ENCODE data around the gene DPH7.
"Not testable (repeated sequence)": the region's sequence is repeated elsewhere in the genome, so short reads cannot be mapped to it uniquely, and the experiment has no call there.

Gene DPH7

GRCh38 chr9:137519553-137519952 is 59.2 kb downstream of the DPH7 start:
- no peak for TF ChIP-seq Cebpa-rat (IDR thresholded peaks at IDR 0.05)
- no peak overlapping the region for H3K9ac ChIP-seq
- peak overlapping the region in 6 of 11 experiments; percentile 9 to 47 (median 29); a peak in 6 of 22 replicates for H3K4me2 ChIP-seq
- H3K9me3 ChIP-seq (replicated peaks in 1 of 11), result peaks cover 0 to 9% (median 0%) of the 10 kb centered on the region in 11 experiments; a peak in 1 of 22 replicates
- no peak overlapping the region for H3K4me3 ChIP-seq
- H3K4me1 ChIP-seq, result peaks cover 6 to 31% (median 20%) of the 10 kb centered on the region in 10 experiments; a peak in 18 of 20 replicates
- no peaks in the 10 kb centered on the region for H3K27me3 ChIP-seq
- H4K20me1 ChIP-seq, result no peaks in the 10 kb centered on the region
- H3K27ac ChIP-seq, result no peak overlapping the region
- peaks cover 0 to 29% (median 6%) of the 10 kb centered on the region in 11 experiments; a peak in 9 of 22 replicates for H3K36me3 ChIP-seq

- H3K36me3 ChIP-seq, result peaks cover 0 to 29% (median 6%) of the 10 kb centered on the region in 11 experiments; a peak in 9 of 22 replicates
- not testable (repeated sequence) for H3K27ac ChIP-seq; H3K9me3 ChIP-seq (replicated peaks in 1 of 11); H3K27me3 ChIP-seq; H3K4me3 ChIP-seq; H3K9ac ChIP-seq; H4K20me1 ChIP-seq
- H3K4me1 ChIP-seq, result peaks cover 6 to 38% (median 26%) of the 10 kb centered on the region in 10 experiments; a peak in 18 of 20 replicates
- H3K4me2 ChIP-seq, result peak overlapping the region in 8 of 11 experiments; percentile 9 to 47 (median 27); a peak in 9 of 22 replicates
These were observed 59.9 kb downstream of the DPH7 start for GRCh38 chr9:137518661-137519459.

- H3K9me3 ChIP-seq (replicated peaks in 1 of 11), result 0 out of 22 replicates have a peak, but pooled peaks cover 0 to under 1% (median 0%) of the 10 kb centered on the region in 11 experiments
- peaks cover 6 to 49% (median 36%) of the 10 kb centered on the region in 10 experiments; a peak in 18 of 20 replicates for H3K4me1 ChIP-seq
- no peak overlapping the region for H3K4me2 ChIP-seq
- H4K20me1 ChIP-seq, result no peaks in the 10 kb centered on the region
- TF ChIP-seq Cebpa-rat (IDR thresholded peaks at IDR 0.05), result no peak
- no peak overlapping the region for H3K4me3 ChIP-seq
- peaks cover 0 to 16% (median 0%) of the 10 kb centered on the region in 11 experiments; a peak in 6 of 22 replicates for H3K36me3 ChIP-seq
- no peak overlapping the region for H3K9ac ChIP-seq
- H3K27me3 ChIP-seq, result no peaks in the 10 kb centered on the region
- no peak overlapping the region for H3K27ac ChIP-seq
These were observed 62.4 kb downstream of the DPH7 start for GRCh38 chr9:137516144-137516917.

- H3K4me2 ChIP-seq, result peak overlapping the region in 8 of 11 experiments; percentile 31 to 56 (median 47); a peak in 15 of 22 replicates
- H3K27me3 ChIP-seq, result no peaks in the 10 kb centered on the region
- no peak overlapping the region for H3K27ac ChIP-seq
- no peak for TF ChIP-seq Cebpa-rat (IDR thresholded peaks at IDR 0.05)
- 0 out of 22 replicates have a peak, but pooled peaks cover 0 to 3% (median 0%) of the 10 kb centered on the region in 11 experiments for H3K9me3 ChIP-seq (replicated peaks in 1 of 11)
- H3K4me1 ChIP-seq, result peaks cover 6 to 43% (median 36%) of the 10 kb centered on the region in 10 experiments; a peak in 18 of 20 replicates
- H4K20me1 ChIP-seq, result no peaks in the 10 kb centered on the region
- no peak overlapping the region for H3K4me3 ChIP-seq
- peaks cover 0 to 11% (median 0%) of the 10 kb centered on the region in 11 experiments; a peak in 2 of 22 replicates for H3K36me3 ChIP-seq
- 0 out of 22 replicates have a peak overlapping the region, but pooled peaks of 1 of the 11 experiments have one; percentile 18 for H3K9ac ChIP-seq
These were observed 63.4 kb downstream of the DPH7 start for GRCh38 chr9:137515338-137515724.

- Histone ChIP-seq H3K4me3 (no peak overlapping the region), H3K9ac (0 out of 22 replicates have a peak overlapping the region, but pooled peaks of 2 of the 11 experiments have one; percentile 13 to 18), H3K27ac (no peak overlapping the region), H3K4me1 (peaks cover 5 to 40% (median 35%) of the 10 kb centered on the region in 10 experiments; a peak in 18 of 20 replicates), H3K9me3 (replicated peaks in 1 of 11) (0 out of 22 replicates have a peak, but pooled peaks cover 0 to 3% (median 0%) of the 10 kb centered on the region in 11 experiments), H4K20me1 (no peaks in the 10 kb centered on the region), H3K27me3 (no peaks in the 10 kb centered on the region), H3K36me3 (peaks cover 0 to 7% (median 0%) of the 10 kb centered on the region in 11 experiments; a peak in 2 of 22 replicates), H3K4me2 (peak overlapping the region in 8 of 11 experiments; percentile 31 to 56 (median 47); a peak in 15 of 22 replicates)
- no peak for TF ChIP-seq Cebpa-rat (IDR thresholded peaks at IDR 0.05)
These were observed 63.9 kb downstream of the DPH7 start for GRCh38 chr9:137514691-137515337.

GRCh38 chr9:137513801-137514570 is 64.7 kb downstream of the DPH7 start:
- H3K27ac ChIP-seq; H3K27me3 ChIP-seq; H3K9me3 ChIP-seq (replicated peaks in 1 of 11); H3K9ac ChIP-seq; H3K4me3 ChIP-seq; H3K36me3 ChIP-seq; H4K20me1 ChIP-seq: not testable (repeated sequence)
- Histone ChIP-seq H3K4me2 (peak overlapping the region in 8 of 11 experiments; percentile 7 to 57 (median 40); a peak in 14 of 22 replicates), H3K4me1 (peaks cover 0 to 32% (median 27%) of the 10 kb centered on the region in 10 experiments; a peak in 17 of 20 replicates)

- H3K36me3 ChIP-seq; H3K27me3 ChIP-seq; H4K20me1 ChIP-seq; H3K9ac ChIP-seq; H3K27ac ChIP-seq; H3K9me3 ChIP-seq (replicated peaks in 1 of 11); H3K4me3 ChIP-seq: not testable (repeated sequence)
- Histone ChIP-seq H3K4me1 (peaks cover 0 to 30% (median 25%) of the 10 kb centered on the region in 10 experiments; a peak in 17 of 20 replicates), H3K4me2 (peak overlapping the region in 6 of 11 experiments; percentile 25 to 57 (median 44); a peak in 10 of 22 replicates)
These were observed 65.6 kb downstream of the DPH7 start for GRCh38 chr9:137513136-137513535.
